Tibial artery (tissue), 4 donors: ENCODE data around the gene SDHAF2.

ENCODE experiments used
- DNase-seq, 2 donors: peaks; one replicate each; pipeline ENCODE4 v3.0.0-alpha.2; 2019
- H3K27ac ChIP-seq, 2 donors: fragments of 200-600 bp; sonication (generic) in 1 of 2; 1 replicate in 1 of 2; 2 replicates in 1 of 2; pipeline ENCODE4 v1.5.1; 2018 to 2019; ENCODE audit warnings: mild to moderate bottlenecking in 1 of 2
- H3K27me3 ChIP-seq, 2 donors: fragments of 200-600 bp; sonication (generic) in 1 of 2; one replicate each; pipeline versions ENCODE4 v1.5.1 to v1.6.0; 2016 to 2019
- H3K36me3 ChIP-seq, 3 donors: fragments of 200-600 bp; sonication (generic) in 2 of 3; one replicate each; pipeline ENCODE4 v1.5.1; 2016 to 2019; ENCODE audit warnings: mild to moderate bottlenecking in 2 of 3
- H3K4me1 ChIP-seq, 4 donors: fragments of 200-600 bp; sonication (generic) in 2 of 4; 1 replicate in 3 of 4; 2 replicates in 1 of 4; pipeline ENCODE4 v1.5.1; 2016 to 2019
- H3K4me3 ChIP-seq, 2 donors: fragments of 200-600 bp; sonication (generic) in 1 of 2; 1 replicate in 1 of 2; 2 replicates in 1 of 2; pipeline ENCODE4 v1.5.1; 2018 to 2019; ENCODE audit warnings: mild to moderate bottlenecking in 2 of 2
- H3K9me3 ChIP-seq, 3 donors: fragments of 200-600 bp; sonication (generic) in 1 of 3; one replicate each; pipeline ENCODE4 v1.5.1; 2016 to 2019
- CTCF ChIP-seq, 2 experiments: fragments of 200-600 bp in 1 of 2; fragments of 450-650 bp in 1 of 2; IDR thresholded peaks; one replicate each; pipeline ENCODE4 v1.5.1; 2017 to 2019; ENCODE audit warnings: antibody characterized with exemption in 2 of 2, mild to moderate bottlenecking in 1 of 2, moderate library complexity in 1 of 2
- intact Hi-C: fragments of 100-400 bp; cut with DNase I; formaldehyde crosslinking; loops from one replicate; pipeline ENCODE4 v1.15.0; 2023; ENCODE audit warnings: low total_unique reads

The SDHAF2 gene

GRCh38 chr11:61445516-61445915 is 15.6 kb downstream of the SDHAF2 start:
- peaks cover 0 to 42% (median 22%) of the 10 kb centered on the region in 4 donors for H3K4me1 ChIP-seq
- no peak for DNase-seq
- H3K9me3 ChIP-seq, result no peaks in the 10 kb centered on the region
- H3K4me3 ChIP-seq, result no peak overlapping the region
- H3K27me3 ChIP-seq, result no peaks in the 10 kb centered on the region
- intact Hi-C loops, result no loop called here
- TF ChIP-seq CTCF (IDR thresholded peaks at IDR 0.05), result no peak
- peak overlapping the region; percentile 41 to 57 for H3K27ac ChIP-seq
- H3K36me3 ChIP-seq, result peaks cover 15 to 72% (median 24%) of the 10 kb centered on the region in 3 donors

DNA sequence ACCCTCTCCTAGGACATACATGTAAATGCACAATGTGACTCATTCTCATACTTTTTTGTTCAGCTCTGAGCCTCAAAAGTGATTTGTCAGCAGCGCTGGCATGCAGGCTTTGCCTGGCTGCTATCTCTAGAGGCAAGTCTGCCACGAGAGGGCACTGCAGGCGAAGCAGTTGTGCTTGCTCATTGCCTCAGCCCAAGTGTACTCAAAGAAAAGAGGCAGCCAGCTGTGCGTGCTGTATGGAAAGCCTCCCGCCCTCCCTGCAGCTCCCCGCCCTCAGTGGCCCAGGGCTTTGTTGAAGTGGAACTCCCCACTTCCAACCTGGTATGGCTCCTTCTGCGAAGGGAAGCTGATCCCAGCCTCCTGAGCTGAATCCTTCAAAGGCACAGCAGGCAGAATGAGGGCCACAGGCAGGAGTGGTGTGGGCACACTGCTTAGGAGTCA is 16.3 kb downstream of the SDHAF2 start:
- H3K4me3 ChIP-seq, result no peak overlapping the region
- peak; percentile 86 to 91 for TF ChIP-seq CTCF (IDR thresholded peaks at IDR 0.05)
- H3K9me3 ChIP-seq, result no peaks in the 10 kb centered on the region
- intact Hi-C loops, result loop anchor here (2.0 kb wide), 1 partner anchor 71 kb away; no protein-coding TSS in a partner anchor
- no peaks in the 10 kb centered on the region for H3K27me3 ChIP-seq
- peak overlapping the region; percentile 51 to 57 for H3K27ac ChIP-seq
- H3K36me3 ChIP-seq, result peaks cover 15 to 72% (median 22%) of the 10 kb centered on the region in 3 donors
- H3K4me1 ChIP-seq, result peaks cover 0 to 42% (median 22%) of the 10 kb centered on the region in 4 donors
- peak; percentile 92 to 95 for DNase-seq

DNA sequence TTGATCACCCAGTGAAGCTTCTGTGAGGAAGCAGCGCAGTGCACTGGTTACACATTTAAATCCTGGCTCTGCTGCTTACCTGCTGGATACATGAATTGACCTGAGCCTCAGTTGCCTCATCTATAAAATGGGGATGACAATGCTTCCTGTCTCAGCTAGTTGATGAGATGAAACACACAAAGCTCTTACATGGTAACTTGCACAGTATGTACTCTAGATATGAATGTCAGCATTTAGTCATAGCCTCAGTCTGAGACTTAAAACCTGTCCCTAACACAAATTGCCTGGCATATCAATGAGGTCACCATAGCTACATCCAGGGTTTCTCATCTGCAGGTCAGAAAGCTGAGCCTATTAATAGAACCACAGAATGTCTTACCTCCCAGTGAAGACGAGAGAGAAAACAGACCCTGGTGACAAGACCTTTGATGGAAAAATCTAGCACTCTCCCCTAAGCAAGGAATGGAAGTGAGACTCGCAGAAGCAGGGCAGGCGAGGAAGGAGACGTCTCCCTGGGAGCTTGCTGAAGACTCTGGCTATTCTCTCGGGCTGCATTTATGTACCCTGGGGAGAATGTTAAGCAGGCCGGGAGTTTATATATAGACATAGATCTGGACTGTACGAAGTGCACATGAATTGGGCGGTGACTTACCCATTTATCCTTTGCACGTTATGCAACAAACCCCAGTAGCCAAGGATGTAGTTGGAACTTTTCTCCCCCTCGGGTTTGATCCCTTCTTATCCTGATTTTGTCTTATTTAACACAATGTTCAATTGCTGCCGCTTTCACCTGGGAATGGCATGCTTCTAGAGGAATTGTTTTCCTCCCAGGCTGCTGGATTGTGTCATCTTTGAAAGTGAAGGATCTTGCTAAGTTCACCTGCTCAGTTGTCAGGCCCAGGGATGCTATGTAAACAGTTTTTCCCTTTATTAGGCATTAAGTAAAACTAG is 18.0 kb downstream of the SDHAF2 start:
- Histone ChIP-seq H3K36me3 (peaks cover 15 to 60% (median 22%) of the 10 kb centered on the region in 3 donors), H3K27me3 (no peaks in the 10 kb centered on the region), H3K4me1 (peaks cover 0 to 42% (median 22%) of the 10 kb centered on the region in 4 donors), H3K27ac (peak overlapping the region; percentile 51 to 57), H3K9me3 (no peaks in the 10 kb centered on the region), H3K4me3 (no peak overlapping the region)
- DNase-seq, result no peak
- intact Hi-C loops, result loop anchor here (2.0 kb wide), 1 partner anchor 69 kb away; no protein-coding TSS in a partner anchor
- no peak for TF ChIP-seq CTCF (IDR thresholded peaks at IDR 0.05)

DNA sequence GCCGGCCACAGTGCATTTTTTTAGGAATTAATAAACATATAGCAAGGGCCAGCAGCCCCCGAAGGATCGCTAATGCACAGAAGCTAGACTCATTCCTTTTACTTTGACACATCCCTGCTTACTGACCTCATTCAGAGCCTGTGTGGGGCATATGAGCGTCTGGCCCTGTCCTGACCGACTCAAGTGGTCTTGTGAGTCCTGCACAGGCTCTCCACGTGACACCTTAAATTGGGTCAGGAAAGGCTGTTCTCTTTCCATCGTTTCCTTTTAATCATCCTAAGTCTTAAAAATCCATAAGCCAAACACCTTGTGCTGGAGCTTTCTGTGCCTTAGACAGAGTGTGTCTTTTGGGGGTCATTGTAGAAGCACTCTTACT is 18.6 kb downstream of the SDHAF2 start:
- H3K4me3 ChIP-seq, result no peak overlapping the region
- intact Hi-C loops, result no loop called here

DNA sequence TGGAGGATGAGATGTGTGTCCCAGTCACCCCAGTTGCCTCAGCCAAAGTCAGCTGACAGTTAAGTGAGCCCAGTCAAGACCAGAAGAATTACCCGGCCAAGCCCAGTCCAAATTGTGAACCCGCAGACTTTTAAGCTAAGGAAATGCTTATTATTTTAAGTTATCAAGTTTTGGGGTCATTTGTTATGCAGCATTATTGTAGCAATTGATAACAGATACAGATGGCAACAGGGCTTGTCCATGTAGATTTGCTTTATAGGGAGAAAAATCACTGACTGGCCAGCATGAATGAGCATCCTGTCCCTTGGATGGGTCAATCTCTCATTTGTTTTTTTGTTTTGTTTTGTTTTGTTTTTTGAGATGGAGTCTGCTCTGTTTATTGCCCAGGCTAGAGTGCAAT is 22.9 kb downstream of the SDHAF2 start:
- Histone ChIP-seq H3K36me3 (peaks cover 0 to 28% (median 16%) of the 10 kb centered on the region in 3 donors), H3K27me3 (no peaks in the 10 kb centered on the region), H3K4me1 (peaks cover 0 to 29% (median 16%) of the 10 kb centered on the region in 4 donors), H3K27ac (no peak overlapping the region), H3K4me3 (no peak overlapping the region), H3K9me3 (no peaks in the 10 kb centered on the region)
- DNase-seq, result no peak
- intact Hi-C loops, result no loop called here
- TF ChIP-seq CTCF (IDR thresholded peaks at IDR 0.05), result no peak

More for the DNA sequence above, 18.6 kb downstream of the SDHAF2 start:
- H3K27ac ChIP-seq, result peak overlapping the region; percentile 51 to 57
- TF ChIP-seq CTCF (IDR thresholded peaks at IDR 0.05), result no peak
- peaks cover 0 to 44% (median 24%) of the 10 kb centered on the region in 4 donors for H3K4me1 ChIP-seq
- no peaks in the 10 kb centered on the region for H3K27me3 ChIP-seq
- peaks cover 12 to 58% (median 22%) of the 10 kb centered on the region in 3 donors for H3K36me3 ChIP-seq
- H3K9me3 ChIP-seq, result no peaks in the 10 kb centered on the region
- DNase-seq, result no peak
